Ishikawa (cell line): ENCODE data around the gene MUC5B.

Experiments used
- CEBPB ChIP-seq: IDR thresholded peaks from 2 replicates; pipeline ENCODE4 v1.6.1; 2012
- CREB1 ChIP-seq: IDR thresholded peaks from 2 replicates; pipeline ENCODE4 v1.6.1; 2012; ENCODE audit warnings: low read depth
- EGR1 ChIP-seq: IDR thresholded peaks from 2 replicates; pipeline ENCODE4 v1.6.1; 2012
- EP300 ChIP-seq: IDR thresholded peaks from 2 replicates; pipeline ENCODE4 v1.6.1; 2012; ENCODE audit warnings: borderline replicate concordance
- FOXM1 ChIP-seq: IDR thresholded peaks from 2 replicates; pipeline ENCODE4 v1.6.1; 2012; ENCODE audit warnings: low read depth, borderline replicate concordance
- NFIC ChIP-seq: IDR thresholded peaks from 2 replicates; pipeline ENCODE4 v1.6.1; 2012
- RAD21 ChIP-seq: IDR thresholded peaks from 2 replicates; pipeline ENCODE4 v1.6.1; 2012; ENCODE audit warnings: low read depth
- TAF1 ChIP-seq: IDR thresholded peaks from 2 replicates; pipeline ENCODE4 v1.6.1; 2012; ENCODE audit warnings: low read depth, mild to moderate bottlenecking
- TCF12 ChIP-seq: IDR thresholded peaks from 2 replicates; pipeline ENCODE4 v1.6.1; 2012; ENCODE audit warnings: low read depth
- TEAD4 ChIP-seq: IDR thresholded peaks from 2 replicates; pipeline ENCODE4 v1.6.1; 2012
- USF1 ChIP-seq: IDR thresholded peaks from 2 replicates; pipeline ENCODE4 v1.6.1; 2012
- YY1 ChIP-seq: IDR thresholded peaks from 2 replicates; pipeline ENCODE4 v1.6.1; 2012; ENCODE audit warnings: low read depth
- ZBTB7A ChIP-seq: IDR thresholded peaks from 2 replicates; pipeline ENCODE4 v1.6.1; 2012; ENCODE audit warnings: low read depth
- TF ChIP-seq, protein P1 (sequence below): IDR thresholded peaks from 2 replicates; pipeline ENCODE4 v1.6.1; 2012
- TF ChIP-seq, protein P2 (sequence below): IDR thresholded peaks from 2 replicates; pipeline ENCODE4 v1.6.1; 2012; ENCODE audit warnings: low read depth, mild to moderate bottlenecking

Gene MUC5B

DNA sequence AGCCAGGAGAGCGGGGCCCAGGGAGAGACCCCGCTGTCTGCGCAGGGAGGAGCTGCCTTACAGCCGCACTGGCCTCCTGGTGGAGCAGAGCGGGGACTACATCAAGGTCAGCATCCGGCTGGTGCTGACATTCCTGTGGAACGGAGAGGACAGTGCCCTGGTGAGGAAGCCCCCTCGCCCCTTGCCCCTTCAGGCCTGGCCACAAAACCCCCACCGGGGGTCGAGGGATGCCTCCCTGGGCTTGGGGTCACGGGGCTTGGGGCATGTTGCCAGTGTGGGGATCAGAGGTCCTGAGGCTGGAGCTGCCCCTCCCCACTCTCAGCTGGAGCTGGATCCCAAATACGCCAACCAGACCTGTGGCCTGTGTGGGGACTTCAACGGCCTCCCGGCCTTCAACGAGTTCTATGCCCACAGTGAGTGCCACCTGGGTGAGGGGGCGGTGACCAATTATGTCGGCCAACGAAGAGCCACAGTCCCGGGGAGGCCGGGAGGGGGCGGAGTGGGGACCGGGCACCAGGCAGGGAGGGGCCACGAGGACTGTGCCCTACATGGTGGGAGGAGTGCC, 4.2 kb downstream of the MUC5B start:
- no peak for TF ChIP-seq RAD21
- no peak for TF ChIP-seq CREB1
- no peak for TF ChIP-seq YY1
- no peak for TF ChIP-seq FOXM1
- TF ChIP-seq TEAD4 = no peak
- no peak for TF ChIP-seq EGR1
- TF ChIP-seq NFIC = no peak
- TF ChIP-seq EP300 = no peak
- no peak for TF ChIP-seq TAF1
- no peak for TF ChIP-seq ZBTB7A
- no peak for TF ChIP-seq CEBPB
- TF ChIP-seq TCF12 = no peak
- TF ChIP-seq USF1 = no peak
- TF ChIP-seq, protein P1, sequence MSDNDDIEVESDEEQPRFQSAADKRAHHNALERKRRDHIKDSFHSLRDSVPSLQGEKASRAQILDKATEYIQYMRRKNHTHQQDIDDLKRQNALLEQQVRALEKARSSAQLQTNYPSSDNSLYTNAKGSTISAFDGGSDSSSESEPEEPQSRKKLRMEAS = no peak
- TF ChIP-seq, protein P2, sequence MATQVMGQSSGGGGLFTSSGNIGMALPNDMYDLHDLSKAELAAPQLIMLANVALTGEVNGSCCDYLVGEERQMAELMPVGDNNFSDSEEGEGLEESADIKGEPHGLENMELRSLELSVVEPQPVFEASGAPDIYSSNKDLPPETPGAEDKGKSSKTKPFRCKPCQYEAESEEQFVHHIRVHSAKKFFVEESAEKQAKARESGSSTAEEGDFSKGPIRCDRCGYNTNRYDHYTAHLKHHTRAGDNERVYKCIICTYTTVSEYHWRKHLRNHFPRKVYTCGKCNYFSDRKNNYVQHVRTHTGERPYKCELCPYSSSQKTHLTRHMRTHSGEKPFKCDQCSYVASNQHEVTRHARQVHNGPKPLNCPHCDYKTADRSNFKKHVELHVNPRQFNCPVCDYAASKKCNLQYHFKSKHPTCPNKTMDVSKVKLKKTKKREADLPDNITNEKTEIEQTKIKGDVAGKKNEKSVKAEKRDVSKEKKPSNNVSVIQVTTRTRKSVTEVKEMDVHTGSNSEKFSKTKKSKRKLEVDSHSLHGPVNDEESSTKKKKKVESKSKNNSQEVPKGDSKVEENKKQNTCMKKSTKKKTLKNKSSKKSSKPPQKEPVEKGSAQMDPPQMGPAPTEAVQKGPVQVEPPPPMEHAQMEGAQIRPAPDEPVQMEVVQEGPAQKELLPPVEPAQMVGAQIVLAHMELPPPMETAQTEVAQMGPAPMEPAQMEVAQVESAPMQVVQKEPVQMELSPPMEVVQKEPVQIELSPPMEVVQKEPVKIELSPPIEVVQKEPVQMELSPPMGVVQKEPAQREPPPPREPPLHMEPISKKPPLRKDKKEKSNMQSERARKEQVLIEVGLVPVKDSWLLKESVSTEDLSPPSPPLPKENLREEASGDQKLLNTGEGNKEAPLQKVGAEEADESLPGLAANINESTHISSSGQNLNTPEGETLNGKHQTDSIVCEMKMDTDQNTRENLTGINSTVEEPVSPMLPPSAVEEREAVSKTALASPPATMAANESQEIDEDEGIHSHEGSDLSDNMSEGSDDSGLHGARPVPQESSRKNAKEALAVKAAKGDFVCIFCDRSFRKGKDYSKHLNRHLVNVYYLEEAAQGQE = no peak

GRCh38 chr11:1227551-1228100, 4.8 kb downstream of the MUC5B start:
- TF ChIP-seq TEAD4 (no peak), TCF12 (no peak), ZBTB7A (no peak), YY1 (no peak), EP300 (no peak), FOXM1 (no peak), TAF1 (no peak), NFIC (no peak), CREB1 (no peak), RAD21 (no peak), CEBPB (no peak), EGR1 (no peak)
- TF ChIP-seq, protein P1 = no peak
- TF ChIP-seq, protein P2 = no peak

DNA sequence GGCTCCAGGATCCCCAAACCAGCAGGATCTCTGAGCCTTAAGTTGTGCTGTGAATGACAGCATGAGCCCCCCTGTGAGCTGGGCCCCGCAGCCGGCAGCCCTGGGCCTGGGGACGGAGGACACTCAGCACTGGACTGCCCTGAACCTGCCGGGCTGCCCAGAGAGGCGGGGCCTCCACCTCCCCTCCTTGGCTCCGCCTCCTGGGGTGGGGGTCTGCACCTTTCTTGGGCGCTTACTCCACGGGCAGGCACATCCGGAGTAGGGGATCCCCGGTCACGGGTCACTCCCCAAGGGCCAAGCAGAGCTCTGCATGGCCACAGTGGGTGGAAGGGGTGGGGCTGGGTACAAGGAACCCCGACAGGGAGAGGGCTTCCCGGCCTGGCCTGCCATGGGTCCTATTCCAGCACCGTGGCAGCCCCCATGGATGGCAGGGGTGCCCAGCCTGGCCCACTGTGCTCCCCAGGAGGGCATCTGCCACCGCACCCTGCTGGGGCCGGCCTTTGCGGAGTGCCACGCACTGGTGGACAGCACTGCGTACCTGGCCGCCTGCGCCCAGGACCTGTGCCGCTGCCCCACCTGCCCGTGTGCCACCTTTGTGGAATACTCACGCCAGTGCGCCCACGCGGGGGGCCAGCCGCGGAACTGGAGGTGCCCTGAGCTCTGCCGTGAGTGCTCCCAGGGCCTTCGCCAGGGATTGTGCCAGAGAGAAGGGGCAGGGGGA, 5.4 kb downstream of the MUC5B start:
- TF ChIP-seq ZBTB7A (peak; percentile 32; the same call in 1 of the 2 replicates), FOXM1 (no peak)

GRCh38 chr11:1228921-1229451, 6.1 kb downstream of the MUC5B start:
- no peak for TF ChIP-seq EP300
- no peak for TF ChIP-seq CEBPB
- TF ChIP-seq TEAD4 = no peak
- TF ChIP-seq TAF1 = no peak
- TF ChIP-seq RAD21 = no peak
- TF ChIP-seq FOXM1 = no peak
- no peak for TF ChIP-seq CREB1
- TF ChIP-seq, protein P1 = no peak
- TF ChIP-seq, protein P2 = no peak
- TF ChIP-seq ZBTB7A = no peak; the same call in 1 of the 2 replicates
- no peak for TF ChIP-seq EGR1
- TF ChIP-seq USF1 = no peak
- no peak for TF ChIP-seq NFIC
- no peak for TF ChIP-seq YY1
- no peak for TF ChIP-seq TCF12
